Kidney (tissue), 14 donors: Measurements from ENCODE around the gene C20orf204. TPM values are rescaled to one million over a fixed set of nuclear protein-coding genes. Genes with fewer than 3 reads are reported as not detected.

Source experiments
- DNase-seq, 5 donors: peaks; one replicate each; pipeline ENCODE4 v3.0.0-alpha.2; 2013 to 2020
- FAIRE-seq: peaks from 2 replicates; lab custom pipeline; 2012; peaks lifted over from hg19 to GRCh38; lab: Jason Lieb, UNC
- H3K27ac ChIP-seq, 2 donors: one replicate each; pipeline ENCODE4 v1.7.0; 2013; ENCODE audit warnings: low read depth in 2 of 2, low read length in 2 of 2, inconsistent platforms in 1 of 2
- H3K27me3 ChIP-seq: one replicate; pipeline ENCODE4 v1.7.1; 2013; ENCODE audit warnings: low read length, inconsistent platforms; ENCODE audit not compliant: control insufficient read depth, insufficient read depth
- H3K36me3 ChIP-seq, 3 donors: one replicate each; pipeline versions ENCODE4 v1.7.0 to v1.7.1; 2013; ENCODE audit warnings: low read length in 3 of 3, control low read depth in 1 of 3, inconsistent platforms in 1 of 3; ENCODE audit not compliant: insufficient read depth in 3 of 3, control insufficient read depth in 2 of 3
- H3K4me1 ChIP-seq, 3 donors: one replicate each; pipeline versions ENCODE4 v1.7.0 to v1.7.1; 2013; ENCODE audit warnings: low read length in 3 of 3, inconsistent platforms in 1 of 3, low read depth in 1 of 3; ENCODE audit not compliant: control insufficient read depth in 2 of 3, insufficient read depth in 2 of 3
- H3K4me3 ChIP-seq, 3 donors: one replicate each; pipeline versions ENCODE4 v1.7.0 to v1.8.1; 2013; ENCODE audit warnings: low read length in 3 of 3, control low read depth in 1 of 3, inconsistent platforms in 1 of 3
- H3K9ac ChIP-seq, 3 donors: one replicate each; pipeline versions ENCODE4 v1.7.0 to v1.7.1; 2013; ENCODE audit warnings: low read length in 3 of 3, control low read depth in 1 of 3, inconsistent platforms in 1 of 3
- H3K9me3 ChIP-seq, 3 donors: one replicate each; pipeline versions ENCODE4 v1.7.0 to v1.7.1; 2013; ENCODE audit warnings: low read length in 3 of 3, control low read depth in 1 of 3, inconsistent platforms in 1 of 3; ENCODE audit not compliant: control insufficient read depth in 2 of 3, insufficient read depth in 1 of 3
- intact Hi-C: fragments of 100-400 bp; cut with DNase I; formaldehyde crosslinking; loops from one replicate; pipeline ENCODE4 v1.11.1; 2022
- polyA plus RNA-seq: library from polyadenylated mRNA; stranded (reverse); fragments of 350-450 nt; fragmentation: Illumina TruSeq; extraction: RNeasy Lipid Tissue Mini Kit (QIAGEN cat#74804); gene quantifications from one replicate; pipeline ENCODE4 v1.2.3, GENCODE V29; 2014; ENCODE audit warnings: low read depth, low replicate concordance; ENCODE audit not compliant: insufficient read depth
- total RNA-seq: library from RNA; stranded (reverse); fragmentation: NEBNext Ultra II Directional; extraction: Animal tissue kit (Norgen Biotek cat#: 25700); gene quantifications from one replicate; pipeline ENCODE4 v1.2.1, GENCODE V29; 2021
- TF ChIP-seq, protein P1 (sequence below): IDR thresholded peaks from 3 replicates; pipeline ENCODE4 v1.5.1; 2012; ENCODE audit warnings: mild to moderate bottlenecking, moderate library complexity, borderline replicate concordance; ENCODE audit not compliant: insufficient read depth; ENCODE audit errors: extremely low read depth
- donor health status: control.
- donor health status: control.
- donor health status: control.
- donor health status: control.
- donor health status: control.
- donor health status: DM: yes; HTN: yes; CAD: no.
- donor health status: Normal renal cell carcinoma (clear cell type).

C20orf204 gene
- total and polyA plus RNA-seq, 2 donors from 2014 or later, result 0.75 to 2.4 TPM

DNA sequence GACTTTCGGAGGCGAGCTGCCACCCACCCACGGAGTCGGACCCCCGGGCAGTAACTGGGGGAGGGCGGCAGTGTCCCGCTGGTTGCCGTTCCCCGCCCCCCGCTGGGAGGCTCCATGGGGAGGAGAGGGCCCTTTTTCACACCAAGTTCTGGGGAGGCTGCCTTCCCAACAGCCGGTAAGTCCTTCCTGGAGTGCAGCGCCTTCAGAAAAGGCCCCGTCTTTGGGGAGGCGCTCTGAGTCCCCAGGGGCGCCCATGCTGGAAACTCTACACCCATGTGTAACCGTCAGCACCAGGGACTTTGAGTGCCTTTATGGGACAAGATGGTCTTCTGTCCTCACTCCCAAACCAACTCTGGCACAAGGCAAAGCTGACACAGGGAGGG is 13.9 kb downstream of the C20orf204 start:
- Histone ChIP-seq H3K9ac (no peak overlapping the region), H3K9me3 (no peaks in the 10 kb centered on the region), H3K36me3 (no peaks in the 10 kb centered on the region), H3K4me1 (peaks cover 0 to 14% (median 0%) of the 10 kb centered on the region in 3 donors), H3K4me3 (peak overlapping the region in 1 of 3 donors; percentile 46), H3K27me3 (peaks cover 7% of the 10 kb centered on the region), H3K27ac (peak overlapping the region; percentile 54 to 68)
- TF ChIP-seq, protein P1, sequence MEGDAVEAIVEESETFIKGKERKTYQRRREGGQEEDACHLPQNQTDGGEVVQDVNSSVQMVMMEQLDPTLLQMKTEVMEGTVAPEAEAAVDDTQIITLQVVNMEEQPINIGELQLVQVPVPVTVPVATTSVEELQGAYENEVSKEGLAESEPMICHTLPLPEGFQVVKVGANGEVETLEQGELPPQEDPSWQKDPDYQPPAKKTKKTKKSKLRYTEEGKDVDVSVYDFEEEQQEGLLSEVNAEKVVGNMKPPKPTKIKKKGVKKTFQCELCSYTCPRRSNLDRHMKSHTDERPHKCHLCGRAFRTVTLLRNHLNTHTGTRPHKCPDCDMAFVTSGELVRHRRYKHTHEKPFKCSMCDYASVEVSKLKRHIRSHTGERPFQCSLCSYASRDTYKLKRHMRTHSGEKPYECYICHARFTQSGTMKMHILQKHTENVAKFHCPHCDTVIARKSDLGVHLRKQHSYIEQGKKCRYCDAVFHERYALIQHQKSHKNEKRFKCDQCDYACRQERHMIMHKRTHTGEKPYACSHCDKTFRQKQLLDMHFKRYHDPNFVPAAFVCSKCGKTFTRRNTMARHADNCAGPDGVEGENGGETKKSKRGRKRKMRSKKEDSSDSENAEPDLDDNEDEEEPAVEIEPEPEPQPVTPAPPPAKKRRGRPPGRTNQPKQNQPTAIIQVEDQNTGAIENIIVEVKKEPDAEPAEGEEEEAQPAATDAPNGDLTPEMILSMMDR, result no peak
- intact Hi-C loops, result no loop called here
- FAIRE-seq (no peak), DNase-seq (peak in 1 of 5 donors; percentile 79)

DNA sequence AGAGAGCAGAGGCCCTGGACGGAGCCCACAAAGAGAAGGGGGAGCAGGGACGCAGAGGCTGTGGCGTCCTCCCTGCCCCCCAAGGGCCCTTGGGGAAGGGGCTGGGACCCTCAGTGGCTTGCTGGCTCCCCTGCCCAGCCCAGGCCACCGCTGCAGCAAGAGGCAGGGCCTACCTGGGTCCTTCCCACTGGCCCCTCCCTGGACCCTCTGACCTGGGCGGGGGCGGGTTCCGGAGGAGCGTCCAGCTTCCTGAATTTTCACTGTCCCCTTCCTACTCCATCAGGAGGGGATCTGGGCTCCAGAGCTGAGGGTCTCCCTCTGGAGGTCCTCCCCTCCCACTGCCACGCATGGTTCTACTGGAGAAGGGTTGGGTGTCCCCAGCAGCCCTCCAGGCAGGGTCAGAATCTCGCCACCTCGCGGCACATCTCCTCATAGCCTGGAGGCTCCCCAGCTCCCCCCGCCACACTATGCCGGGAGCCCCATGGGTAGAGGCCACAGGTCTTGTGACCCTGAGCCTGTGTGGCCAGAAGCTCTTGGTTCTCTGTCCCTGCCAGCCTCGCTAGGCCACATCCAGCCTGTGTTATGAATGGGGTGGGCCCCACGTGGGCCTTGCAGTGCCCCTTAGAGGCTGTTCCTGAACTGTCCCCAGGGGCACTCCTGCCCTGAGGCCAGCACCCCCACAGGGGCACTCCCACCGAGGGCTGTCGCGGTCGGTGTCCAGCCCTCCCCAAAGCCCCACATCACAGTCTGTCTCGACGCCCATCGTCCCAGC is 14.5 kb downstream of the C20orf204 start:
- Histone ChIP-seq H3K27me3 (peaks cover 7% of the 10 kb centered on the region), H3K4me1 (peaks cover 0 to 16% (median 0%) of the 10 kb centered on the region in 3 donors), H3K4me3 (peak overlapping the region in 1 of 3 donors; percentile 46), H3K36me3 (no peaks in the 10 kb centered on the region), H3K9me3 (no peaks in the 10 kb centered on the region), H3K9ac (no peak overlapping the region), H3K27ac (peak overlapping the region; percentile 54 to 68)
- TF ChIP-seq, protein P1, result no peak
- DNase-seq (peak in 1 of 5 donors; percentile 77), FAIRE-seq (no peak)
- intact Hi-C loops, result no loop called here

DNA sequence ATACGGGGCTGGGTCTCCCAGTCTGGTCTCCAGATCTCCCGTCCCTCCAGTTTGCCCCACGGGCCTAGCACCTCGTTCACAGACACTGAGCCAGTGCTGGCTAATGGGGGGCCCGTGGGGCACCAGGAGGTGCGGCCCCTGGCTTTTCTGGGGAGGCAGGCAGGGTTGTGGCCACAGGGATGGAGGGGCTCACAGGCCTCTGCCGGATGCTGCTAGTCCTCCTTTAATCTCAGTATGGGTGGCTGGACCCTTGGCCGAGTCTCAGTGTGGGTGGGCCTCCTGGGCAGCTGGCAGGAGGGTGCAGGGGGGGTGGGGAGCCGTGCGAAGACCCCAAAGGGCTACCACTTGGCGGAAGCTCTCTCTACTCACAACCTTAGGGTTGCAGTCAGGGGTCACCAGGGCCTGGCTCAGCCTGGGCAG is 15.1 kb downstream of the C20orf204 start:
- no peak for FAIRE-seq
- no peak overlapping the region for H3K4me3 ChIP-seq
- no peaks in the 10 kb centered on the region for H3K9me3 ChIP-seq
- TF ChIP-seq, protein P1, result no peak
- DNase-seq, result no peak
- intact Hi-C loops, result no loop called here
- H3K27ac ChIP-seq, result peak overlapping the region; percentile 54 to 68
- H3K4me1 ChIP-seq, result peaks cover 0 to 17% (median 0%) of the 10 kb centered on the region in 3 donors
- H3K9ac ChIP-seq, result no peak overlapping the region
- H3K27me3 ChIP-seq, result peaks cover 6% of the 10 kb centered on the region
- H3K36me3 ChIP-seq, result no peaks in the 10 kb centered on the region
